ENCODE data around the gene LDB2.

Gene LDB2

DNA sequence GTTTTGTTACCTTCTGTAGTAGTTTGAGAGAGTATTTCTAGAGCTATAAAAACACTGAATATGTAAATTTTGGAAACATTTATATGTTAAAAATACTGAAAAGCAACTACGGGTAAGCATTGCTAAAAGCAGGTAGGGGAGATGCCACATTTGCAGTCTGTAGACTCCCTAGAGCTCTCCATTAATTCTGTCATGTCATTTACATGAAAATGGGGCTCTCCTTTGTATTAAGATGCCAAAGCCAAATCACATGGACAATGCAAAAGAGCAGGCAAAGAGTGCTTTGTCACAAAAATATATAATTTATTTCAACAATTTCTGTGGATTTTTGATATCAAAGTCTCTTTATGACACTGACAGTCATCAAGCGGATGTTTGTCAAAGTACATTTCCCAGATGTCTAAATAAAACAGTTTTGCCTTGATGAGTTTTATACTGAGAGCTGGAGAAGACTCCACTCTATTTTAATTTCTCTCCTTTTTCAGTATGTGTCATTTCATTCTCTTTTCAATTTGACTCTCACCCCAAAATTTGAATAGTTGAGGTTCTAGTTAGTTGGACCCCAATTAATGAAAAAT, 51.8 kb downstream of the LDB2 start:
- TF ChIP-seq, protein P1, sequence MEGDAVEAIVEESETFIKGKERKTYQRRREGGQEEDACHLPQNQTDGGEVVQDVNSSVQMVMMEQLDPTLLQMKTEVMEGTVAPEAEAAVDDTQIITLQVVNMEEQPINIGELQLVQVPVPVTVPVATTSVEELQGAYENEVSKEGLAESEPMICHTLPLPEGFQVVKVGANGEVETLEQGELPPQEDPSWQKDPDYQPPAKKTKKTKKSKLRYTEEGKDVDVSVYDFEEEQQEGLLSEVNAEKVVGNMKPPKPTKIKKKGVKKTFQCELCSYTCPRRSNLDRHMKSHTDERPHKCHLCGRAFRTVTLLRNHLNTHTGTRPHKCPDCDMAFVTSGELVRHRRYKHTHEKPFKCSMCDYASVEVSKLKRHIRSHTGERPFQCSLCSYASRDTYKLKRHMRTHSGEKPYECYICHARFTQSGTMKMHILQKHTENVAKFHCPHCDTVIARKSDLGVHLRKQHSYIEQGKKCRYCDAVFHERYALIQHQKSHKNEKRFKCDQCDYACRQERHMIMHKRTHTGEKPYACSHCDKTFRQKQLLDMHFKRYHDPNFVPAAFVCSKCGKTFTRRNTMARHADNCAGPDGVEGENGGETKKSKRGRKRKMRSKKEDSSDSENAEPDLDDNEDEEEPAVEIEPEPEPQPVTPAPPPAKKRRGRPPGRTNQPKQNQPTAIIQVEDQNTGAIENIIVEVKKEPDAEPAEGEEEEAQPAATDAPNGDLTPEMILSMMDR (IDR thresholded peaks at IDR 0.05; ENCODE audit: low read depth, low read length): no peak
- H3K4me3 ChIP-seq (replicated peaks in 1 of 2; ENCODE audit: low read depth in 2 of 2, low read length in 2 of 2): no peak overlapping the region
- no peak for DNase-seq (ENCODE audit: low read depth in 2 of 2)

DNA sequence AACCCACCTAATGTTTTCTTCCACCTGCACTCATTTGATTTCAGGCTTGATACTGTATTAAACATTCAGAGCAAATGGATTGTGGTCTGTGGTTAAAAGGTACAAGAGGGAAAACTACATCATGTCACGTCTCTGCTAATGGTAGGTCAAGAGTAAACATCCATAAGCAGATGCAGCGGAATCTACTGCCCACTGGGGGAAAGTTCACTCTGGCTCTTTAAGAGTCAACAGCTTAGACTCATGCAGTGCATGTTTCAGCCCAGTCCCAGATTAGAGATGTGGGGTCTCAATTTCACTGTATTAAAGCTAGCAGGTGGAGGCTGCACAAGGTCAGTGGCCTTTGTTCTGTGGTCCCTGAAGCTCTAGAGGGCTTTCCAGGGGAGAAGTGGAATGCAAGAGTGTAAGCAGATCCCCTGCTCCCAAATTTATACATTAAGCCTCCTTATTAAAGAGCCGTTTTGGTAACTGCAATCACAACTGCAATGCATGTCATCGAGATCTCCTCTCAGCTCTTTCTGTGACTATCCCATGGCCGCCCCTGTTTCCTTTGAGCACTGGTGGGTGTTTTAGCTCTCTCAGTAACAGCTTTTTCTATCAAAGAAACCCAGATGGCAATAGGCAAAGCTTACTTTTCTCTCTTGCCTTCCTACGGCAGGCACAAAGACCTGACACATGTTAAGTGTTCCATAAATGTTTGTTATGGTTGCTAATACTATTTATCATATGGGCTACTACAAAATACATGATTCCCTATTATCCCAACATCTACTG, 53.4 kb downstream of the LDB2 start:
- TF ChIP-seq, protein P1 (IDR thresholded peaks at IDR 0.05; ENCODE audit: low read depth, low read length): no peak
- no peak overlapping the region for H3K4me3 ChIP-seq (replicated peaks in 1 of 2; ENCODE audit: low read depth in 2 of 2, low read length in 2 of 2)
- peak; percentile 2 to 11 for DNase-seq (ENCODE audit: low read depth in 2 of 2)

DNA sequence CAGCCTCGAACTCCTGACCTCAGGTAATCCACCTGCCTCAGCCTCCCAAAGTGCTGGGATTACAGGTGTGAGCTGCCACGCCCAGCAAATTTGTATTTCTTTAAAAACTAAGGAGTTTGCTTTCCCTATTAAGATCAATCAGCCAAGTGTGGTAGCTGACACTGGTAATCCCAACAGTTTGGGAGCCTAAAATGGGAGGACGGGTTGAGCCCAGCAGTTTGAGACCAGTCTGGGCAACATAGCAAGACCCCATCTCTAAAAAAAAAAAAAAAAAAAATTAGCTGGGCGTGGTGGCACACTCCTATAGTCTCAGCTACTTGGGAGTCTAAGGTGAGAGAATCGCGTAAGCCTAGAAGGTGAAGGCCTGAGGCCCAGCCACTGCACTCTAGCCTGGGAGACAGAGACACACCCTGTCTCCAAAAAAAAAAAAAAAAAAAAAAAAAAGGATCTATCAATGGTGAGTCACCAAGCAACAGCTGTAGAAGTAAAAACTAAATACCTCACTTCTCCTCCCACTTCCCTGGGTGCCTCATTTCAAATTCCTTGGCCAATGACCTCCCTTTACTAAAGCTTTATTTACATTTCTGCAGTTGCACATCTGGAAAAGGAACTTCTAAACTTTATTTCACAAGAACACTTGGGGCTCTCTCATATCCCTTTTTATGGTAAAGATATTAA, 54.5 kb downstream of the LDB2 start:
- H3K4me3 ChIP-seq (replicated peaks in 1 of 2; ENCODE audit: low read depth in 2 of 2, low read length in 2 of 2): no peak overlapping the region
- peak; percentile 72 to 86 for DNase-seq (ENCODE audit: low read depth in 2 of 2)
- TF ChIP-seq, protein P1 (IDR thresholded peaks at IDR 0.05; ENCODE audit: low read depth, low read length): no peak

DNA sequence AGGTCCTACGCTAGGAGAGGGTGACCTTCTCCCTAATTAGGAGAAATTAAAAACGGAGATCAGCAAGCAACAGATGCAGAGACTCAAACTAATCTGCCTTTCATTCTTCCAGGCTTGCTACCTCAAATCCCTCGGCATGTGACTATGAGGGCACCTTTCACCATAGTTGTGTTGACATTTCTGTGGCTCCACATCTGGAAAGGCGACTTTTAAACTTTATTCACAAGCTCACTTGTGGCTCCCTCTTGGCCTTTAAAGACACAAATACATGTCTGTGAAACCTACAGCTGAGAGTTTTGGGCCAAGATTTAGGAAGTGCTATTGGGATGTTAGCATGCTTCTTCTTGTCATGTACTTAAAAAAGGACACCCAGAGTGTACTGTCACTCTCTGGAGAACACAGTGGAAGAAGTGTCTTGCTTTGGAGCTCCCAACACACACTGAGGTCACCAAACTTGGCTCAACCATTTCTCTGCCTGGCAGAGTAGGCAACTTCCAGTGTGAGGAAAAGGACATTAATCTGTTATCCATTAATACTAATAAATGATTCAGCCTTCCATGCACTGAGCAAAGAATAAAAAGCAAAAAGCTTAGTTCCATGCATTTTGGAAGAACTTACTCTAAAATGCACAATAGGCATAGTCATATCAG, 60.1 kb downstream of the LDB2 start:
- TF ChIP-seq, protein P1 (IDR thresholded peaks at IDR 0.05; ENCODE audit: low read depth, low read length): no peak
- H3K4me3 ChIP-seq (replicated peaks in 1 of 2; ENCODE audit: low read depth in 2 of 2, low read length in 2 of 2): no peak overlapping the region
- DNase-seq (ENCODE audit: low read depth in 2 of 2): no peak

DNA sequence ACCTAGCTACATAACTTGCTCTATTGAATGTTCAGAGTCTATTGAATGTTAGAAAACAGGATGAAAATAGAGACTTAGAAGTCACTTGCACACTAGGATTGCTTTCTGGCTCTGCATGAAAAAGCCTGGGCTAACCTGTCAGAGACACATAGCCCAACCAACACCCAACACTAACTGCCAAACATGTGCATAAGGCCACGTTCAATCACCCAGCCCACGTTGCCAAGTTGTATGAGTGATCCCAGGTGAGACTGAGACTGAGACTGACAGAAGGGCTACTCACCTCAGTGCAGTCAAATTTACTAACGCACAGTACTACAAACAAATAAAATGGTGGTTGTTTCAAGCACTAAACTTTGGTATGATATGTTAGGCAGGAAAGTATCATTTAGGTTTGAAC, 61.0 kb downstream of the LDB2 start:
- no peak for DNase-seq (ENCODE audit: low read depth in 2 of 2)
- H3K4me3 ChIP-seq (replicated peaks in 1 of 2; ENCODE audit: low read depth in 2 of 2, low read length in 2 of 2): no peak overlapping the region
- TF ChIP-seq, protein P1 (IDR thresholded peaks at IDR 0.05; ENCODE audit: low read depth, low read length): no peak

DNA sequence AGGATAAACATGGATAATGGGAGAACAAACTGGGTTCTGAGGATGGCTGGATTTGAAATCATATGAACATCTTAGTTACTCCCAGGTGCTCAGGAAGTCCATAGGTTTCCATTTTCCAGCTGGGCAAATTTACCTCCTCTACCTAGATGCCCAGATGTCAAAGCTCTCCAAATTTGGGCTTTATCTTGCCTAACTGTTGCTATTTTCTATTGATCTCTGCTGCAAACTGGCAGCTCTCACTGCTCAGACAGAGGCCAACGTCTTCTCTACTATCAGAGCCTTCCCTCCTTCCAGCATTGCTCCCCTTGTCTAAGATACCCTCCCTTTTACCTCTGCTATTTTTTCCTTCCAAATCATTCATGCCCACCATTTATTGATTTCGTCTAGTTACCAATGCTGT, 62.1 kb downstream of the LDB2 start:
- DNase-seq (ENCODE audit: low read depth in 2 of 2): no peak
- H3K4me3 ChIP-seq (replicated peaks in 1 of 2; ENCODE audit: low read depth in 2 of 2, low read length in 2 of 2): no peak overlapping the region
- TF ChIP-seq, protein P1 (IDR thresholded peaks at IDR 0.05; ENCODE audit: low read depth, low read length): no peak
